GM18498 (cell line): ENCODE measurements around the gene SYT17.

Source experiments
- ATAC-seq: cut with Tn5 transposase; IDR thresholded peaks from one replicate; pipeline ENCODE4 v1.9.1; 2021; ENCODE audit warnings: mild to moderate bottlenecking, moderate library complexity; ENCODE audit not compliant: unreplicated experiment

The SYT17 gene

GRCh38 chr16:19138601-19139000, 29.4 kb upstream of the SYT17 start:
- ATAC-seq: no peak

GRCh38 chr16:19139436-19140091, 28.5 kb upstream of the SYT17 start:
- ATAC-seq: no peak

GRCh38 chr16:19140396-19140795, 27.6 kb upstream of the SYT17 start:
- ATAC-seq: no peak

DNA sequence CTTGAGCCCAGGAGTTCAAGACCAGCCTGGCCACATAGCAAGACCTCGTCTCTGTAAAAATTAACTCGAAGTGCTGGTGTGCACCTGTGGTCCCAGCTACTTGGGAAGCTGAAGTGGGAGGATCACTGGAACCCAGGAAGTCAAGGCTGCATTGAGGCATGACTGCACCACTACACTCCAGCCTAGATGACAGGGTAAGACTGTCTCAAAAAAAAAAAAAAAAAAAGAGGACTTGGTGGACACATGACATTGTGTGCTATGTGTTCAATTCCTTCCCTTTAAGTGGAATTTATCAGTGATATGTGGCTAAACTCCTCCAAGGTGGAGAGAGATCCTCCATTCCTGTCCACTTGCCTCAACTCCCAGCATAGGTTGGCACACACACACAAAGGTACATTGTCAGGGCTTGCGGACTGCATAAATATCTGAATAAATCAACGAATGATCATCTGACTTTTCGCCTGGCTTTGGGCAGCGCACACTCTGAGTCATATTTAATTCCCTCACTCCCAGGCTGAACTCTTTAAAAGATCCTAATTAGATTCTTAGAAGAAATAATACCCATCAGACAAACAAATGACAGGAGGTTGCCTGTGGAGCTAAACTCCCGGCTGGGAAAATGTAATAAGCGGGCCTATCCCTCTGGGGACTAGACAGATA, 25.0 kb upstream of the SYT17 start:
- no peak for ATAC-seq

- no peak for ATAC-seq
These were observed 24.5 kb upstream of the SYT17 start for GRCh38 chr16:19143599-19143956.

- no peak for ATAC-seq
These were observed 23.0 kb upstream of the SYT17 start for GRCh38 chr16:19145010-19145409.

GRCh38 chr16:19147126-19147525, 20.9 kb upstream of the SYT17 start:
- ATAC-seq: no peak

DNA sequence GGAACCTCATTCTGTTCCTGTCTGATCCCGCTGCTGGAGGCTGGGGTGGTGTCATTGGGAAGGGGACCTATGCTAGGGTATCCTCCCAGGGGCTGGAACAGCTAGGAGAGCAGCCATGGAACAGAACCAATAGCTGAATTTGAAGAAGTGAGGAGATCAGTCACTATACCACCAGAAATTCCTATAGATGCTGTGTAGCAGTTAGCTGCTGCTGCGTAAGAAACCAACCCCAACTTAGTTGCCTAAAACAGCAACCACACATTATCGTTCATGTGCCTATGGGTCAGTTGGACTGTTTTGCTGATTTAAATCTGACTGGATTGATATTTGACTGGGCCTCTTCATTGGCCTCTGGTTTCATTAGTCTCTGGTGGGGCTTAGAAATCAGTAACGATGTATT, 20.4 kb upstream of the SYT17 start:
- no peak for ATAC-seq

DNA sequence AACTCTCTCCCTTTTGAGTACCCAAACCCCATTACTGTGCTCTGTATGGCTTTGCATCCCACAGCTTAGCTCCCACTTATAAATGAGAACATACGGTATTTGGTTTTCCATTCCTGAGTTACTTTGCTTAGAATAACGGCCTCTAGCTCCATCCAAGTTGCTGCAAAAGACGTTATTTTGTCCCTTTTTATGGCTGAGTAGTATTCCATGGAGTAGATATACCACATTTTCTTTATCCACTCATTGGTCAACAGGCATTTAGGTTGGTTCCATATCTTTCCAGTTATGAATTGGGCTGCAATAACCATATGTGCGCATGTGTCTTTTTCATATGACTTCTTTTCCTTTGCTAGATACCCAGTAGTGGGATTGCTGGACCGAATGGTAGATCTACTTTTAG, 19.9 kb upstream of the SYT17 start:
- ATAC-seq: no peak

DNA sequence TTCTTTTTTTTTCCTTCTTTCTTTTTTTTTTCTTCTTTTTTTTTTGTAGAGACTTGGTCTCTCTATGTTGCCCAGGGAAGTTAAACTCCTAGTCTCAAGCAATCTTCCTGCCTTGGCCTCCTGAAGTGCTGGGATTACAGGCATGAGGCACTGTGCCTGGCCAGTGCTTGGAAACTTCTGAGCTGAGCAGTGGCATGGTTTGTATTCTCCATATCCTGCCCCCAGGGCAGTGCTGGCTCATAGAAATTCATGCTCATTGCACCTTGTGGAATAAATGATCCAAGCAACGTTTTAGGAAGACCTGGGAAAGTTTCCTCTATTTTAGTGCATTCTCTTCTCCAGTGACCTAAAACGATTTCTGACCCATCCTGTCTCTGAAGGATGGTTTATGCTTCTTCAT, 16.7 kb upstream of the SYT17 start:
- no peak for ATAC-seq

DNA sequence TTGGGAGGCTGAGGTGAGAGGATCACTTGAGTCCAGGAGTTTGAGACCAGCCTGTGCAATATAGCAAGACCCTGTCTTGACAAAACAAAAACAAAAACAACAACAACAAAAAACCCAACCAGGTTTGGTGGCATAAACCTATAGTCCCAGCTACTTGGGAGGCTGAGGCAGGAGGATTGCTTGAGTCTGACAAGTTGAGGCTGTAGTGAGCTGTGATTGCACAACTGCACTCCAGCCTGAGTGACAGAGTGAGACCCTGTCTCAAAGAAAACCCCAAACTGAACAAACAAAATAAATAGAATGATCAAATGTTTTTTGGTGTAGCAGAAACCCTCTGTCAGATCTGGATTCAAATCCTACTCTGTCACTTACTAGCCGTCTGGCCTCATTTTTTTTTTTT, 16.0 kb upstream of the SYT17 start:
- ATAC-seq: no peak

DNA sequence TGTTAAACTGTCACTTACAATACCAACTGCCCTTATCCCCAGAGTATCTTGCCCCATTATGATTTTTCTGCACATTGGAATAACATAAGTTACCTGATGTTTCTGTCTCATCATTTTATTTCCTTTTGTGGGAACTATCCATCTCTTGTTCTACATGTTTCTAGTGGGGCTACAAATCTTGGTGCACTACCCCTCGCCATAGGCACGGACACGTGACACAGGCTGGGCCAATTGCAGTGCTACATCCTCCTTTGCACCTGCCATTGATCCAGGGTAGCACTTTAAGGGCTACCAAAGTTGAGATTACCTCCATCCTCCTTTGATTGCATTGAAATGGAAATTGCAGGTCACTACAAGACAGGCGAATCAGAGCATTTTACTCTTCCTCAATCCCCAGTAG, 14.2 kb upstream of the SYT17 start:
- ATAC-seq: no peak

DNA sequence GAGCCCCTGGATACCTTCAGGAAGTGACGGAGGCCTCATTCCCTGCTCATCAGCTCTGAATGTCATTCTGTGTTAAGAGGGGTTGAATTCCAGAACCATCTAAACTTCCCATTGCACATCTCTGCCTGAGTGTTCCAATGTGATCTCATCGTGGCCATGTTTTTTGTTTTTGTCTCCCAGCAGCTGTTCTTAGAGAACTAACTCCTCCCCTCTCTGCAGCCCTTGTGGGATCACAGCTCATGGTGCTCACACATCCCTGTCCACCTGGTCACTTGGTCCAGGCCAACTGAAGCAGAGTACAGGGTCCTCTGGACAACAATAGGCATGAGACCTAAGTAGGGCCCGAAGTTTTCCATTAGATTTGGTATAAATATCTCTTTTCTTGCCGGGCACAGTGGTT, 6.0 kb upstream of the SYT17 start:
- ATAC-seq: no peak

GRCh38 chr16:19163215-19163614, 4.8 kb upstream of the SYT17 start:
- no peak for ATAC-seq

GRCh38 chr16:19164285-19164684, 3.8 kb upstream of the SYT17 start:
- no peak for ATAC-seq

DNA sequence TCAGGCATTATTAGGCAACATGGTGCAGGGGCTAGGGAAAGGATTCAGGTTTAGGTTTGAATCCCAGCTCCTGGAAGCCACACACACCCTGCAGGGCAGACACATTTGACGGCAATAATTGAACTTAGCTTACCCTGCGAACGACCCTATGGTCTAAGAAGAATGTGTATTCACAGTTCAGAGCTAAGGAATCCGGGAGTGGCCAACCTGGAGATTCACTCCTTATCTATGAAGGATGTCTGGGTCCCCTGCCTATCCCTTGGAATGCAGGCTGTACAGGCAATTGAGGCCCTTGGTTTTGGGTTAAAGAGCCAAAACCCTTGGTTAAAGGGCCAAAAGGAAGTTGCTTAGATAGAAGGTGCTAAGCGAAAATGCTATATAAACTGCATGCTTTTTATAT, 2.9 kb upstream of the SYT17 start:
- ATAC-seq: no peak

DNA sequence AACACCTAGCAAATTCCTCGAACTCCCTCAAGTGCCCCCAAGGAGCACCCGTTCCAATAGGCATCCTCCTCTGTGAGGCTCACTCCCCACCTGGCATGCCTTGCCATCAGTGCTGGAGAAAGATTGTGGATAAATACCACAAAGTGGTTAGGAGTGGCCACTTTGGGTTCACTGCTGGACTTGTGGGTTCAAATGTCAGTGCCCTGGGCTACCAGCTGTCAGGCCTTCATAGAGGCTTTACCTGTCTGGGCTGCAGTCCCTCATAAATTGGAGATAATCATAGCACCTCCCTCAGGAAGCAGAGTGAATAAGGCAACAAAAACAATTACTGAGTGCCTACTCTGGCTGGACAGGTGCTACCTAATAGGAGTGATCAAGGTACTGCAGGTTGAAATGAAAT, 1.5 kb upstream of the SYT17 start:
- no peak for ATAC-seq

DNA sequence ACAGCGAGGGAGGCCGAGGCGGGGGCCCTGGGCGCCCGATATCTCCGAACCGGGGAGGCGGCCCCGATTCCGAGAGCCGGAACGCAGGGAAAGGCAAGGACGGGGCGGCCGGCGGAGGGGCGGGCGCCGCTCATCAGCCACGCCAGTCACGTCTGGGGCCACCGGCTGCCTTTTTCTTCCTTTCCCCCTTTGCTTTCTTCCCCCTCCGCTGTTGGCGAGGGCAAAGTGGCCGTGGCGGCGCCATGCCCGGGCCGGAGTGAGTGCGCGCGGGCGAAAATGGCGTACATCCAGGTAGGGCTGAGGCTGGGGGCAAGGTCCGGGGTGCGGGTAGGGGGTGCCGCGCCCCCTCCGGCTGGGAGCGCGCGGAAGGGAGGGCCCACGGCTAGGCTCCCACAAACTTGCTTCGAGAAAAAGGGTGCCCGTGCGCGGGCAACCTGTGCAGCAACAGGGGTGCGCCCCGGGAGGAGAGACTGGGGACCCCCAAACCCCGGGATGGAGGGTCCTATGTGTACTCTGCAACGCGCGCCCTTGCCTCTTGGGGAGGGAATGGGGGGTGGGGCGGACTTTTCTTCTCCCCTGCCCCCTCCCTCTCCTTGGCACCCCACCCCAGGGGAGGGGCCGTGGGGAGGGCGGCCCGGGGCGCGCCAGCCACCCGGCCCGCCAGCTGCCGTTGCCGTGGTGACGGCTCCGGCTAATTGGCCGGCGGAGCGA, 486 bp downstream of the SYT17 start:
- no peak for ATAC-seq

GRCh38 chr16:19169082-19169639, 1.1 kb downstream of the SYT17 start:
- ATAC-seq: no peak

DNA sequence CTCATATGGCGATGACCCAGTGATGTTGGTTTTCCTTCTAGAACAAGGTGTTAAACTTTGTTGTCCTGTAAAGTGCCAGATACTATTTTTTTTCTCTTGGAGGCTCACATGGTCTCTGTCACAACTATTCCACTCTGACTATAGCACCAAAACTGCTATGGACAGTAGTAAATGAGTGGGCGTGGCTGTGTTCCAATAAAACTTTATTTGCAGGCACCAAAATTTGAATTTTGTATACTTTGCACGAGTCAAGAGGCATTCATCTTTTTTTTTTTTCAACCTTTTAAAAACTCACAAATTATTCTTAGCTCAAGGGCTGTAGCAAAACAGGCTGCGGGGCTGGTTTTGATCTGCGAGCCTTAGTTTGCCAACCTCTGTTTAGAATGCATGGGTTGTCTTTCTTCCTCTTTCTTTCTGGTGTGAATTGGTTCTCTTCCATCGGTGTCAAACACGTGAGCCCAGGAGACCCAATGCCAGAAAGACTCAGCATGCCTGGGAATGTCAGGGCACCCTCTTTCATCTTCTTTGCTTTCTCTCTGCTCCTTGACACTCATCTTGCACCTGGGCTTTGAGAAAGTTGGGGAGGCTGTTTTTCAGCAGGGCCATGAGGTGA, 2.1 kb downstream of the SYT17 start:
- ATAC-seq: no peak

DNA sequence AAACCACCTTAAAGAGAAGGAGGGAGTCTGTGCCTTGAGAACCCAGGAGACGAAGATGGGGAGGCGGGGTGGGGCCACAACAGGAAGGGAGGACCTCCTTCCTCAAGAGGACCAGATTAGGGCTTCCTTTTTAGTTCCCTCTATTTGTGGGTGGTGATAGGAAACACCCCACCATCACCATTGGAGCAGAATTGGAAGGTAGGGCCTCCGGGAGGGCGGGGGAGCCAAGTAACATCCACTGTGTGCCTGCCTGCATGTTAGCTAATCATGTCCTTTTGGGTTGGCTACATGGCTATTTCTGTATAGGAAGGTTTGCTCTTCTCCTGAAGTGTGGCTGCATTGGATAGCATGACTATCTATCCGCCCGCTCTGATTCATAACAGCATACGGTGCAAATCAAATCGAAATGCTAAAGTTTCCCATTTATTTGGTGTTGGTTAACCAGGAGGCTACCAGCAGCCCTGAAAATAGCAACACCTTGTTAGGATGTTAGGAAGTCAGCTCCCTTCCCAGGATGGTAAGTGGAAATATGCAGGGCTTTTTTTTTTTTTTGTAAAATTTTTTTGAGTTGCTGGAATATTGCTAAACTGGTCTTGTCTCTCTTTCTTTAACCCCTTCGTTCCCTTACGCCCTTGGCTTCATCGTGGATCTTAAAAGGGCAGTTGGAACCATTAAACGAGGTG, 4.2 kb downstream of the SYT17 start:
- no peak for ATAC-seq
